HepG2 (cell line): Measurements from ENCODE around the gene JPH3. TPM values are rescaled to one million over a fixed set of nuclear protein-coding genes. Genes with fewer than 3 reads are reported as not detected.
A peak's percentile ranks its signal among the peaks of the same experiment; 100 is the strongest.

Experiments used
- E2F5 ChIP-seq: sonication (generic); formaldehyde crosslinking; conservative IDR thresholded peaks from 2 replicates; pipeline ENCODE4 v1.4.0; 2020; ENCODE audit warnings: missing genetic modification reagents
- EP300 ChIP-seq, 3 experiments: sonication (generic) in 1 of 3; formaldehyde crosslinking in 1 of 3; IDR thresholded peaks; 2 replicates each; pipeline versions ENCODE4 v1.5.1 to v1.6.1; 2011 to 2020; ENCODE audit warnings: low read depth in 2 of 3, low read length in 2 of 3, borderline replicate concordance in 1 of 3, improper control_type of control experiment in 1 of 3, mild to moderate bottlenecking in 1 of 3, missing genetic modification reagents in 1 of 3, moderate library complexity in 1 of 3
- MAZ ChIP-seq, 2 experiments: sonication (generic) in 1 of 2; formaldehyde crosslinking in 1 of 2; IDR thresholded peaks; 2 replicates each; pipeline versions ENCODE4 v1.5.0 to v1.6.1; 2012 to 2020; ENCODE audit warnings: low read depth in 2 of 2, mild to moderate bottlenecking in 2 of 2, borderline replicate concordance in 1 of 2, improper control_type of control experiment in 1 of 2, low read length in 1 of 2, missing genetic modification reagents in 1 of 2, moderate library complexity in 1 of 2
- MTA1 ChIP-seq: sonication (generic); formaldehyde crosslinking; IDR thresholded peaks from 2 replicates; pipeline ENCODE4 v1.4.0; 2020; ENCODE audit warnings: missing genetic modification reagents, mild to moderate bottlenecking, borderline replicate concordance
- NKX3-1 ChIP-seq: sonication (generic); formaldehyde crosslinking; IDR thresholded peaks from 2 replicates; pipeline ENCODE4 v1.5.0; 2020; ENCODE audit warnings: missing genetic modification reagents
- NR2F1 ChIP-seq, 2 experiments: fragments of 450-650 bp in 1 of 2; formaldehyde crosslinking in 1 of 2; IDR thresholded peaks; 2 replicates each; pipeline versions ENCODE4 v1.5.0 to v1.6.1; 2016 to 2020; ENCODE audit warnings: mild to moderate bottlenecking in 1 of 2, missing compliant biosample characterization in 1 of 2, missing genetic modification reagents in 1 of 2, moderate library complexity in 1 of 2
- NR2F6 ChIP-seq, 2 experiments: IDR thresholded peaks; 2 replicates each; pipeline ENCODE4 v1.6.1; 2016; ENCODE audit warnings: antibody characterized with exemption in 1 of 2, mild to moderate bottlenecking in 1 of 2
- RFX5 ChIP-seq: IDR thresholded peaks from 2 replicates; pipeline ENCODE4 v1.6.1; 2011; ENCODE audit warnings: low read depth, low read length, improper control_type of control experiment
- SOX13 ChIP-seq, 3 experiments: fragments of 450-650 bp in 1 of 3; sonication (generic) in 1 of 3; formaldehyde crosslinking in 1 of 3; IDR thresholded peaks in 2 of 3; conservative IDR thresholded peaks in 1 of 3; 2 replicates each; pipeline versions ENCODE4 v1.5.0 to v1.6.1; 2016 to 2020; ENCODE audit warnings: antibody characterized with exemption in 1 of 3, mild to moderate bottlenecking in 1 of 3, missing compliant biosample characterization in 1 of 3, missing genetic modification reagents in 1 of 3, moderate library complexity in 1 of 3
- TBX2 ChIP-seq: sonication (generic); formaldehyde crosslinking; IDR thresholded peaks from 2 replicates; pipeline ENCODE4 v1.5.0; 2020; ENCODE audit warnings: missing genetic modification reagents, mild to moderate bottlenecking, borderline replicate concordance
- ZBTB38 ChIP-seq: sonication (generic); formaldehyde crosslinking; IDR thresholded peaks from 2 replicates; pipeline ENCODE4 v1.5.1; 2020; ENCODE audit warnings: mild to moderate bottlenecking, missing genetic modification reagents
- ZMYM3 ChIP-seq: sonication (generic); formaldehyde crosslinking; IDR thresholded peaks from 2 replicates; pipeline ENCODE4 v1.5.1; 2020; ENCODE audit warnings: mild to moderate bottlenecking, missing genetic modification reagents
- ZNF234 ChIP-seq: sonication (generic); formaldehyde crosslinking; conservative IDR thresholded peaks from 2 replicates; pipeline ENCODE4 v1.5.1; 2020; ENCODE audit warnings: mild to moderate bottlenecking, missing genetic modification reagents
- ZNF253 ChIP-seq: sonication (generic); formaldehyde crosslinking; IDR thresholded peaks from 2 replicates; pipeline ENCODE4 v1.8.0; 2022; ENCODE audit warnings: mild to moderate bottlenecking, missing genetic modification reagents, borderline replicate concordance
- ZNF280D ChIP-seq: sonication (generic); formaldehyde crosslinking; IDR thresholded peaks from 2 replicates; pipeline ENCODE4 v1.5.1; 2020; ENCODE audit warnings: mild to moderate bottlenecking, missing genetic modification reagents
- ZNF292 ChIP-seq: sonication (generic); formaldehyde crosslinking; IDR thresholded peaks from 2 replicates; pipeline ENCODE4 v1.8.1; 2022; ENCODE audit warnings: mild to moderate bottlenecking, low read depth, missing genetic modification reagents, borderline replicate concordance
- ZNF296 ChIP-seq: sonication (generic); formaldehyde crosslinking; conservative IDR thresholded peaks from 2 replicates; pipeline ENCODE4 v1.5.0; 2020; ENCODE audit warnings: mild to moderate bottlenecking, missing genetic modification reagents
- ZNF468 ChIP-seq: sonication (generic); formaldehyde crosslinking; IDR thresholded peaks from 2 replicates; pipeline ENCODE4 v1.8.0; 2022; ENCODE audit warnings: mild to moderate bottlenecking, moderate library complexity, missing genetic modification reagents
- ZNF512B ChIP-seq: sonication (generic); formaldehyde crosslinking; IDR thresholded peaks from 2 replicates; pipeline ENCODE4 v1.5.1; 2020; ENCODE audit warnings: missing genetic modification reagents, mild to moderate bottlenecking, borderline replicate concordance
- ZNF724P ChIP-seq: sonication (generic); formaldehyde crosslinking; IDR thresholded peaks from 2 replicates; pipeline ENCODE4 v1.8.0; 2022; ENCODE audit warnings: missing genetic modification reagents, borderline replicate concordance
- polyA plus RNA-seq, 8 experiments: library from polyadenylated mRNA; depleted of rRNA in 3 of 8; stranded (reverse) in 7 of 8; unstranded in 1 of 8; fragments of >200 nt; fragmentation: Illumina TruSeq in 4 of 8; extraction: Trizol in 4 of 8; gene quantifications; 2 replicates each; pipeline versions ENCODE4 v1.2.1 to v1.2.3, GENCODE V29; 2011 to 2016; ENCODE audit warnings: low read depth in 4 of 8, missing spikeins in 1 of 8, mixed read lengths in 1 of 8; ENCODE audit not compliant: insufficient read depth in 1 of 8
- total RNA-seq, 5 experiments: library from RNA; depleted of rRNA; stranded (reverse); fragments of >200 nt; fragmentation: Illumina TruSeq; extraction: Trizol; gene quantifications; 2 replicates each; pipeline ENCODE4 v1.2.3, GENCODE V29; 2016; ENCODE audit warnings: low read depth in 1 of 5

Gene JPH3
- total and polyA plus RNA-seq, 2 of the 13 experiments (the other 11 are each of a cell fraction or from before 2014, with no cell fraction given): not detected

- TF ChIP-seq ZNF512B (CRISPR knock-in tag): peak; percentile 48; the same call in 1 of the 2 replicates
- TF ChIP-seq MTA1 (CRISPR knock-in tag): peak; percentile 87; the same call in 1 of the 2 replicates
- TF ChIP-seq E2F5 (CRISPR knock-in tag): no peak
- 0 out of 2 replicates have a peak, but pooled peaks have one; percentile 34 for TF ChIP-seq ZNF253
- TF ChIP-seq ZNF468: no peak
- no peak for TF ChIP-seq ZNF280D (CRISPR knock-in tag)
- TF ChIP-seq ZNF234 (CRISPR knock-in tag): peak; percentile 74; the same call in 1 of the 2 replicates
- TF ChIP-seq NR2F1 (CRISPR knock-in tag; IDR thresholded peaks at IDR 0.05): no peak
- 0 out of 2 replicates have a peak, but pooled peaks have one; percentile 19 for TF ChIP-seq MAZ (IDR thresholded peaks at IDR 0.05; ENCODE audit: borderline replicate concordance, low read depth, low read length)
- peak; percentile 64; the same call in 1 of the 2 replicates for TF ChIP-seq MAZ (CRISPR knock-in tag; IDR thresholded peaks at IDR 0.05; ENCODE audit: low read depth)
- TF ChIP-seq ZNF296: peak; percentile 48; the same call in 1 of the 2 replicates
- TF ChIP-seq ZMYM3 (CRISPR knock-in tag): 0 out of 2 replicates have a peak, but pooled peaks have one; percentile 13
- TF ChIP-seq NR2F6 (IDR thresholded peaks at IDR 0.05): peak; percentile 81
- TF ChIP-seq NR2F6 (CRISPR knock-in tag; IDR thresholded peaks at IDR 0.05): no peak
- peak; percentile 83 for TF ChIP-seq ZNF292 (CRISPR knock-in tag)
- TF ChIP-seq TBX2: peak; percentile 50
- TF ChIP-seq RFX5: no peak
- 0 out of 2 replicates have a peak, but pooled peaks have one; percentile 39 for TF ChIP-seq NKX3-1 (CRISPR knock-in tag)
- peak; percentile 14; the same call in 1 of the 2 replicates for TF ChIP-seq ZBTB38 (CRISPR knock-in tag)
- TF ChIP-seq ZNF724P (CRISPR knock-in tag): no peak
- TF ChIP-seq SOX13 (IDR thresholded peaks at IDR 0.05): peak; percentile 67; the same call in 1 of the 2 replicates
- 0 out of 4 replicates have a peak, but pooled peaks of 1 of the 2 experiments have one; percentile 1 for TF ChIP-seq SOX13 (CRISPR knock-in tag; conservative IDR thresholded peaks at IDR 0.05 in 1 of 2, IDR thresholded peaks at IDR 0.05 in 1 of 2)
- peak; percentile 69 to 78; a peak in 3 of 4 replicates for TF ChIP-seq EP300 (IDR thresholded peaks at IDR 0.05; ENCODE audit: low read depth in 2 of 2, low read length in 2 of 2)
- no peak for TF ChIP-seq EP300 (CRISPR knock-in tag; IDR thresholded peaks at IDR 0.05; ENCODE audit: borderline replicate concordance)
These were observed 103.5 kb downstream of the JPH3 start (continued) for GRCh38 chr16:87705771-87706277.
